Neural cell (in vitro differentiated cells): ENCODE measurements around the gene SETMAR. TPM values are rescaled to one million over a fixed set of nuclear protein-coding genes. Genes with fewer than 3 reads are reported as not detected.
"Not testable (repeated sequence)": the region's sequence is repeated elsewhere in the genome, so short reads cannot be mapped to it uniquely, and the experiment has no call there.

Source experiments
- H2AFZ ChIP-seq: fragments of 200-600, 300-800 bp; sonication (generic), shearing (Covaris generic); 2 replicates; pipeline ENCODE4 v1.6.0; 2014; ENCODE audit warnings: low read depth, mild to moderate bottlenecking, antibody characterized with exemption, low read length, moderate library complexity
- H3F3A ChIP-seq: fragments of 200-600 bp; shearing (Covaris generic); 2 replicates; pipeline ENCODE4 v1.6.1; 2016; ENCODE audit warnings: mild to moderate bottlenecking, moderate library complexity, mixed read lengths, antibody characterized with exemption, low read length; ENCODE audit not compliant: insufficient read depth, poor library complexity, severe bottlenecking
- H3K27ac ChIP-seq: fragments of 200-600, 300-800 bp; sonication (generic), shearing (Covaris generic); 2 replicates; pipeline ENCODE4 v1.5.1; 2014; ENCODE audit warnings: mild to moderate bottlenecking, low read length, moderate library complexity
- H3K27me3 ChIP-seq: fragments of 300-800, 200-600 bp; sonication (generic), shearing (Covaris generic); 2 replicates; pipeline ENCODE4 v1.6.0; 2014; ENCODE audit warnings: mild to moderate bottlenecking, low read depth, low read length, moderate library complexity; ENCODE audit not compliant: insufficient read depth
- H3K36me3 ChIP-seq: fragments of 300-800, 200-600 bp; sonication (generic), shearing (Covaris generic); 2 replicates; pipeline ENCODE4 v1.5.1; 2014; ENCODE audit warnings: mild to moderate bottlenecking, antibody characterized with exemption, low read length, moderate library complexity; ENCODE audit not compliant: insufficient read depth
- H3K4me2 ChIP-seq: fragments of 300-800, 200-600 bp; sonication (generic), shearing (Covaris generic); 2 replicates; pipeline ENCODE4 v1.6.0; 2014; ENCODE audit warnings: mild to moderate bottlenecking, low read length
- H3K4me3 ChIP-seq: fragments of 300-800, 200-600 bp; sonication (generic), shearing (Covaris generic); 2 replicates; pipeline ENCODE4 v1.5.1; 2014; ENCODE audit warnings: mild to moderate bottlenecking, low read length, moderate library complexity
- H3K79me2 ChIP-seq: fragments of 200-600 bp; shearing (Covaris generic); replicated peaks from 2 replicates; pipeline ENCODE4 v1.6.0; 2014; ENCODE audit warnings: mild to moderate bottlenecking, low read length, moderate library complexity; ENCODE audit not compliant: insufficient read depth
- H3K9ac ChIP-seq: fragments of 300-800, 200-600 bp; sonication (generic), shearing (Covaris generic); 2 replicates; pipeline ENCODE4 v1.6.1; 2016; ENCODE audit warnings: mild to moderate bottlenecking, low read length, mixed read lengths
- H3K9me2 ChIP-seq: fragments of 200-600 bp; shearing (Covaris generic); 2 replicates; pipeline ENCODE4 v1.6.1; 2016; ENCODE audit warnings: mild to moderate bottlenecking, low read length, mixed read lengths; ENCODE audit not compliant: insufficient read depth
- H3K9me3 ChIP-seq: fragments of 200-600, 300-800 bp; sonication (generic), shearing (Covaris generic); 2 replicates; pipeline ENCODE4 v1.6.1; 2016; ENCODE audit warnings: mild to moderate bottlenecking, mixed run types, low read length, moderate library complexity, mixed read lengths
- H4K20me1 ChIP-seq: fragments of 200-600 bp; shearing (Covaris generic); 2 replicates; pipeline ENCODE4 v1.6.1; 2016; ENCODE audit warnings: mild to moderate bottlenecking, mixed run types; ENCODE audit not compliant: insufficient read depth
- EP300 ChIP-seq: fragments of 450-650 bp; conservative IDR thresholded peaks from 2 replicates; pipeline ENCODE4 v1.6.1; 2014; ENCODE audit warnings: antibody characterized with exemption, mild to moderate bottlenecking, moderate library complexity; ENCODE audit not compliant: poor library complexity, severe bottlenecking
- EZH2 ChIP-seq: fragments of 200-600, 300-800 bp; shearing (Covaris generic), sonication (generic); IDR thresholded peaks from 2 replicates; pipeline ENCODE4 v1.6.1; 2014; ENCODE audit warnings: antibody characterized with exemption, low read length, borderline replicate concordance, mild to moderate bottlenecking; ENCODE audit not compliant: insufficient read depth, poor library complexity, severe bottlenecking
- MXI1 ChIP-seq: fragments of 450-650 bp; conservative IDR thresholded peaks from 2 replicates; pipeline ENCODE4 v1.6.1; 2014; ENCODE audit warnings: antibody characterized with exemption, mild to moderate bottlenecking; ENCODE audit not compliant: poor library complexity, severe bottlenecking
- POLR2AphosphoS5 ChIP-seq: IDR thresholded peaks from 2 replicates; pipeline ENCODE4 v1.6.1; 2012
- RAD21 ChIP-seq: fragments of 450-650 bp; conservative IDR thresholded peaks from 2 replicates; pipeline ENCODE4 v1.6.1; 2014; ENCODE audit warnings: antibody characterized with exemption, mild to moderate bottlenecking, moderate library complexity
- SMC3 ChIP-seq: fragments of 450-650 bp; conservative IDR thresholded peaks from 2 replicates; pipeline ENCODE4 v1.6.1; 2014; ENCODE audit warnings: antibody characterized with exemption, mild to moderate bottlenecking, moderate library complexity; ENCODE audit not compliant: poor library complexity
- TAF1 ChIP-seq: IDR thresholded peaks from 2 replicates; pipeline ENCODE4 v1.6.1; 2012; ENCODE audit warnings: low read depth
- polyA plus RNA-seq: library from polyadenylated mRNA; depleted of rRNA; stranded (reverse); fragments of >200 nt; gene quantifications from 2 replicates; pipeline ENCODE4 v1.2.3, GENCODE V29; 2014
- TF ChIP-seq, protein P1 (sequence below): fragments of 450-650 bp; IDR thresholded peaks from 2 replicates; pipeline ENCODE4 v1.5.1; 2014; ENCODE audit warnings: antibody characterized with exemption, mild to moderate bottlenecking, moderate library complexity; ENCODE audit not compliant: poor library complexity, severe bottlenecking
- TF ChIP-seq, protein P2 (sequence below): IDR thresholded peaks from 2 replicates; pipeline ENCODE4 v1.6.1; 2012; ENCODE audit warnings: borderline replicate concordance

Gene SETMAR
- polyA plus RNA-seq, 1 donor from 2014 or later, result 41.3 TPM

DNA sequence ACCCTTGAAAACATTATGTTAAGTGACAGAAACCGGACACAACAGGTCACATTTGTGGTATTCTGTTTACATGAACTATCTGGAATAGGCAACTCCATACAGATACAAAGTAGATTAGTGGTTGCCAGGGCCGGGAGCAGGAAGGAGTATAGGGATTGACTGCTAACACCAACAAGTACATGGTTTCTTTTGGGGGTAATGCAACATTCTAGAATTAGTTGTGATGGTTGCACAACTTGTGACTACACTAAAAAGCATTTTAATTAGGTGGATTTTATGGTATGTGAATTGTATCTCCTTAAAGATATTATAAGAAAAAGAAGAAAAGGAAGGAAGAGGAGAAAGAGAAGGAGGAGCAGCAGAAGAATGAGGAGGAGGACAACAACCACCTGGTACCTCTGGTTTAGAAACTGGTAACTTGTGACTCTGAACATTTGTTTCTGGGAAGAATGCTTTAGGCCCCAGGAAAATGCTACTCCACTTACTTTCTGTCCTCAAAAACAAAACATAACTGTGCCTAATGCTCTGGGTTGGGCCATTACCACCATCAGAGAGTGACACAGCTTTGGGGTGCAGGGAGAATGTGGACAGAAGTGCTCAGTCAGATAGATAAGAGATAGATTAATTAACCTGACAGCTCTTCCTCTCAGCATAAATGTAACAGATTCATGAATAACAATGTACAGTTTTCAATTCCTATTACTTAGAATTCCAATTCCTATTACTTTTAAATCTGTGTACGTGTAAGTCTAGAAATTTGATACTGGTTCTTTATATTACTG lies 20.3 kb downstream of the SETMAR start:
- H2AFZ ChIP-seq, result no peak overlapping the region
- no peak overlapping the region for H3K9ac ChIP-seq
- H3K9me3 ChIP-seq, result no peaks in the 10 kb centered on the region
- no peak overlapping the region for H3K4me3 ChIP-seq
- H3K4me2 ChIP-seq, result no peak overlapping the region
- H4K20me1 ChIP-seq, result no peaks in the 10 kb centered on the region
- H3K9me2 ChIP-seq, result no peaks in the 10 kb centered on the region
- no peaks in the 10 kb centered on the region for H3K36me3 ChIP-seq
- no peaks in the 10 kb centered on the region for H3K79me2 ChIP-seq
- TF ChIP-seq TAF1, result no peak
- no peaks in the 10 kb centered on the region for H3F3A ChIP-seq
- no peaks in the 10 kb centered on the region for H3K27me3 ChIP-seq
- no peak overlapping the region for H3K27ac ChIP-seq

DNA sequence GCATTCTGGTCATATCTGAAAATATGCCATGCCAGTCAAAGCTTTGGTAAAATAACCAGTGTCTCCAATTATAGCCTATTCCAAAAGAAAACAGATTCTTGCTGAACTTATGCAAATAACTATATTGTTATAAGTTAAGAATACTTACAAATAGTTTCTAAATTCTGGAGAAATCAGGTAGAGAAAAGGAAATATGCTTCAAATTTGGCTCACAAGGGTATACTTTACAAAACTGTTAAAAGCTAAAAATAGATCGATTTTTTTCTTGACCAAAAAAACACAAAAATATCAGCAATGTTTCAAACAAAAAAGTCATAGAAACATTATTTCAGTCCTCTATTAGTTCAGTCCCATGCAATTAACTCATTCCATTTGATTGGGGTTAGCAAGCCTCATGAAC lies 23.7 kb downstream of the SETMAR start:
- Histone ChIP-seq H3K27me3 (no peaks in the 10 kb centered on the region), H3K4me2 (no peak overlapping the region), H3K9me2 (no peaks in the 10 kb centered on the region), H4K20me1 (no peaks in the 10 kb centered on the region), H3K79me2 (no peaks in the 10 kb centered on the region), H3K9me3 (no peaks in the 10 kb centered on the region), H3F3A (no peaks in the 10 kb centered on the region), H3K9ac (no peak overlapping the region), H3K4me3 (no peak overlapping the region), H3K36me3 (no peaks in the 10 kb centered on the region), H2AFZ (no peak overlapping the region), H3K27ac (no peak overlapping the region)
- TF ChIP-seq TAF1 (no peak), POLR2AphosphoS5 (no peak), SMC3 (no peak), EZH2 (no peak), MXI1 (no peak)

DNA sequence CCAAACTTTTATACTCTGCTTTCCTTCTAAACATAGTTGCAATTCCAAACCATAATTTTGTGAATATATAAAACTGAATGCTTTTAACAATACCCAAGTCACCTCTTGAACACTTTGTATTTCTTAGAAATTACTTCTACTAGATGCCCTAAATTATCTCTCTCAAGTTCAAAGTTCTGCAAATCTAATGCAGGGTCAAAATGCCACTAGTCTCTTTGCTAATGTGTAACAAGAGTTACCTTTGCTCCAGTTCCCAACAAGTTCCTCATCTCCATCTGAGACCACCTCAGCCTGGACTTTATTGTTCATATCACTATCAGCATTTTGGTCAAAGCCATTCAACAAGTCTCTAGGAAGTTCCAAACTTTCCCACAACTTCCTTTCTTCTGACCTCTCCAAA lies 26.6 kb downstream of the SETMAR start:
- not testable (repeated sequence) for H3K9me3 ChIP-seq, H3K4me2 ChIP-seq, H3K79me2 ChIP-seq, H2AFZ ChIP-seq, H3K27ac ChIP-seq, H3K4me3 ChIP-seq, H4K20me1 ChIP-seq, H3K9ac ChIP-seq, H3K36me3 ChIP-seq, H3F3A ChIP-seq, H3K27me3 ChIP-seq, H3K9me2 ChIP-seq

DNA sequence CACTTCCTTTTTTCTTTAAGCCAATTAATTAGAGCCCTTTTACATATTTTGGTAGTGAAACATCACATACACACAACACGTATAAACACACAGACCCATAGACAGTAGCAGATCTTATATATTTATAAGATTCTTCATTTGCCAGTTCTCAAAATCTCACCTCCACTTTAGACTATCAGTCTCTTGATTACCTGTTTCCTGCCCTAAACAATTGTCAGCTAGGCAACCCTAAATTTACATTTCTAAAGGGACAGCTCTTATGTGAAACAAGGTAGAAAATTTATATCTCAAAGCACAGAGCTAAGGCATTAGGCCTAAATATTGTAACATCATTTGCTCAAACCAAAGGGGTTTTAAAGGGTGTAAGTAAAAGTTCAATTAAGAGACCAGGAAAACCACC lies 28.9 kb downstream of the SETMAR start:
- H3K79me2 ChIP-seq, result no peaks in the 10 kb centered on the region
- H3K36me3 ChIP-seq, result no peaks in the 10 kb centered on the region
- no peaks in the 10 kb centered on the region for H3K27me3 ChIP-seq
- H3K9ac ChIP-seq, result no peak overlapping the region
- no peak overlapping the region for H3K4me3 ChIP-seq
- H3K4me2 ChIP-seq, result no peak overlapping the region
- H3K9me2 ChIP-seq, result no peaks in the 10 kb centered on the region
- no peaks in the 10 kb centered on the region for H3K9me3 ChIP-seq
- TF ChIP-seq, protein P1, sequence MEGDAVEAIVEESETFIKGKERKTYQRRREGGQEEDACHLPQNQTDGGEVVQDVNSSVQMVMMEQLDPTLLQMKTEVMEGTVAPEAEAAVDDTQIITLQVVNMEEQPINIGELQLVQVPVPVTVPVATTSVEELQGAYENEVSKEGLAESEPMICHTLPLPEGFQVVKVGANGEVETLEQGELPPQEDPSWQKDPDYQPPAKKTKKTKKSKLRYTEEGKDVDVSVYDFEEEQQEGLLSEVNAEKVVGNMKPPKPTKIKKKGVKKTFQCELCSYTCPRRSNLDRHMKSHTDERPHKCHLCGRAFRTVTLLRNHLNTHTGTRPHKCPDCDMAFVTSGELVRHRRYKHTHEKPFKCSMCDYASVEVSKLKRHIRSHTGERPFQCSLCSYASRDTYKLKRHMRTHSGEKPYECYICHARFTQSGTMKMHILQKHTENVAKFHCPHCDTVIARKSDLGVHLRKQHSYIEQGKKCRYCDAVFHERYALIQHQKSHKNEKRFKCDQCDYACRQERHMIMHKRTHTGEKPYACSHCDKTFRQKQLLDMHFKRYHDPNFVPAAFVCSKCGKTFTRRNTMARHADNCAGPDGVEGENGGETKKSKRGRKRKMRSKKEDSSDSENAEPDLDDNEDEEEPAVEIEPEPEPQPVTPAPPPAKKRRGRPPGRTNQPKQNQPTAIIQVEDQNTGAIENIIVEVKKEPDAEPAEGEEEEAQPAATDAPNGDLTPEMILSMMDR, result no peak
- TF ChIP-seq SMC3 (no peak), POLR2AphosphoS5 (no peak), EP300 (no peak), TAF1 (no peak), EZH2 (no peak), MXI1 (no peak), RAD21 (no peak)
- TF ChIP-seq, protein P2, sequence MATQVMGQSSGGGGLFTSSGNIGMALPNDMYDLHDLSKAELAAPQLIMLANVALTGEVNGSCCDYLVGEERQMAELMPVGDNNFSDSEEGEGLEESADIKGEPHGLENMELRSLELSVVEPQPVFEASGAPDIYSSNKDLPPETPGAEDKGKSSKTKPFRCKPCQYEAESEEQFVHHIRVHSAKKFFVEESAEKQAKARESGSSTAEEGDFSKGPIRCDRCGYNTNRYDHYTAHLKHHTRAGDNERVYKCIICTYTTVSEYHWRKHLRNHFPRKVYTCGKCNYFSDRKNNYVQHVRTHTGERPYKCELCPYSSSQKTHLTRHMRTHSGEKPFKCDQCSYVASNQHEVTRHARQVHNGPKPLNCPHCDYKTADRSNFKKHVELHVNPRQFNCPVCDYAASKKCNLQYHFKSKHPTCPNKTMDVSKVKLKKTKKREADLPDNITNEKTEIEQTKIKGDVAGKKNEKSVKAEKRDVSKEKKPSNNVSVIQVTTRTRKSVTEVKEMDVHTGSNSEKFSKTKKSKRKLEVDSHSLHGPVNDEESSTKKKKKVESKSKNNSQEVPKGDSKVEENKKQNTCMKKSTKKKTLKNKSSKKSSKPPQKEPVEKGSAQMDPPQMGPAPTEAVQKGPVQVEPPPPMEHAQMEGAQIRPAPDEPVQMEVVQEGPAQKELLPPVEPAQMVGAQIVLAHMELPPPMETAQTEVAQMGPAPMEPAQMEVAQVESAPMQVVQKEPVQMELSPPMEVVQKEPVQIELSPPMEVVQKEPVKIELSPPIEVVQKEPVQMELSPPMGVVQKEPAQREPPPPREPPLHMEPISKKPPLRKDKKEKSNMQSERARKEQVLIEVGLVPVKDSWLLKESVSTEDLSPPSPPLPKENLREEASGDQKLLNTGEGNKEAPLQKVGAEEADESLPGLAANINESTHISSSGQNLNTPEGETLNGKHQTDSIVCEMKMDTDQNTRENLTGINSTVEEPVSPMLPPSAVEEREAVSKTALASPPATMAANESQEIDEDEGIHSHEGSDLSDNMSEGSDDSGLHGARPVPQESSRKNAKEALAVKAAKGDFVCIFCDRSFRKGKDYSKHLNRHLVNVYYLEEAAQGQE, result no peak
- H4K20me1 ChIP-seq, result no peaks in the 10 kb centered on the region
- no peaks in the 10 kb centered on the region for H3F3A ChIP-seq
- no peak overlapping the region for H3K27ac ChIP-seq
- H2AFZ ChIP-seq, result no peak overlapping the region
